ENCODE data around the gene NDUFA6. TPM values are rescaled to one million over a fixed set of nuclear protein-coding genes. Genes with fewer than 3 reads are reported as not detected.

The NDUFA6 gene
- total and polyA plus RNA-seq, 10 of the 15 experiments (the other 5 are each of a cell fraction or from before 2014, with no cell fraction given) = 85.9 to 511 (median 128) TPM

- Histone ChIP-seq H4K20me1 (ENCODE audit: control insufficient read depth, insufficient read depth) (no peaks in the 10 kb centered on the region), H3K9me3 (replicated peaks; ENCODE audit: control insufficient read depth, insufficient read depth, low read length) (no peaks in the 10 kb centered on the region), H3K4me2 (ENCODE audit: control insufficient read depth, insufficient read depth) (no peak overlapping the region), H3K36me3 (ENCODE audit: control insufficient read depth in 2 of 2, insufficient read depth in 2 of 2, low read length in 1 of 2) (peaks cover 7 to 9% of the 10 kb centered on the region in 2 experiments), H3K27me3 (replicated peaks in 1 of 2; ENCODE audit: control insufficient read depth in 2 of 2, insufficient read depth in 2 of 2, low read length in 1 of 2) (no peaks in the 10 kb centered on the region), H2AFZ (ENCODE audit: control insufficient read depth, low read depth, low read length) (no peak overlapping the region), H3K4me3 (no peak overlapping the region), H3K4me1 (ENCODE audit: control insufficient read depth, insufficient read depth, low read length) (peaks cover 9% of the 10 kb centered on the region), H3K27ac (ENCODE audit: control insufficient read depth, insufficient read depth) (no peak overlapping the region), H3K9ac (ENCODE audit: control insufficient read depth, insufficient read depth, low read length) (no peak overlapping the region), H3K79me2 (ENCODE audit: control insufficient read depth, insufficient read depth, low read length) (peaks cover 22% of the 10 kb centered on the region)
- POLR2A ChIA-PET = no interaction called here
- no peak for DNase-seq (ENCODE audit: low read depth, low spot score)
- RAD21 ChIA-PET (ENCODE audit: unreplicated experiment) = no interaction called here
- intact Hi-C loops (cut with micrococcal nuclease; ENCODE audit: unreplicated experiment) = no loop called here
- SMC1A ChIA-PET (ENCODE audit: uncharacterized antibody, unreplicated experiment) = no interaction called here
- no TSS peak for BruUV-seq (replicated peaks)
- ATAC-seq = no peak
- WGBS (ENCODE audit: insufficient coverage, insufficient replicate concordance, low lambda C conversion rate, missing lambda C conversion rate) = 98% methylated on average over 4 of the region's 4 CpGs
- in situ Hi-C loops (cut with MboI) = no loop called here
- CTCF ChIA-PET = no interaction called here
- FAIRE-seq = no peak
- TF ChIP-seq HCFC1 (IDR thresholded peaks at IDR 0.05; ENCODE audit: low read length) = no peak
- TF ChIP-seq MLLT1 (IDR thresholded peaks at IDR 0.05) = no peak
- no peak for TF ChIP-seq RUNX3 (IDR thresholded peaks at IDR 0.05; ENCODE audit: low read length)
- TF ChIP-seq ATF3 (IDR thresholded peaks at IDR 0.05; ENCODE audit: borderline replicate concordance, extremely low read depth, low read depth, low read length) = no peak
- no peak for TF ChIP-seq NFYA (IDR thresholded peaks at IDR 0.05; ENCODE audit: borderline replicate concordance, low read depth, low read length)
- TF ChIP-seq NKRF (conservative IDR thresholded peaks at IDR 0.05) = no peak
- no peak for TF ChIP-seq CTCF (IDR thresholded peaks at IDR 0.05 in 2 of 3, conservative IDR thresholded peaks at IDR 0.05 in 1 of 3; ENCODE audit: control insufficient read depth in 2 of 3, extremely low read depth in 1 of 3, insufficient read depth in 1 of 3, low read depth in 3 of 3, low read length in 3 of 3)
- no peak for TF ChIP-seq HSF1 (IDR thresholded peaks at IDR 0.05; ENCODE audit: low read depth, low read length)
- TF ChIP-seq IRF5 (IDR thresholded peaks at IDR 0.05; ENCODE audit: borderline replicate concordance) = no peak
- TF ChIP-seq RELA (IDR thresholded peaks at IDR 0.05; ENCODE audit: borderline replicate concordance, partially characterized antibody) = no peak
- no peak for TF ChIP-seq BCL3 (IDR thresholded peaks at IDR 0.05; ENCODE audit: borderline replicate concordance, insufficient read depth, low read depth, low read length, poor library complexity, severe bottlenecking)
Measured at GRCh38 chr22:42083119-42083518, 7.5 kb downstream of the NDUFA6 start.

All from GM12878 (cell line).